CD4-positive, alpha-beta memory T cell (primary cell): Measurements from ENCODE around the gene COL18A1. TPM values are rescaled to one million over a fixed set of nuclear protein-coding genes. Genes with fewer than 3 reads are reported as not detected.
A peak's percentile ranks its signal among the peaks of the same experiment; 100 is the strongest.
"Not testable (repeated sequence)": the region's sequence is repeated elsewhere in the genome, so short reads cannot be mapped to it uniquely, and the experiment has no call there.

Experiments
- CTCF ChIA-PET: fragments of 350-600 bp; sonication (Branson Sonifier 250); formaldehyde crosslinking; loops from one replicate; lab custom pipeline; 2021; ENCODE audit warnings: inconsistent platforms; ENCODE audit not compliant: partially characterized antibody; lab: Charles Lee
- POLR2A ChIA-PET: fragments of 350-600 bp; sonication (Branson Sonifier 250); formaldehyde crosslinking; loops from one replicate; lab custom pipeline; 2021; ENCODE audit not compliant: partially characterized antibody; lab: Charles Lee
- DNase-seq, 5 donors: peaks; one replicate each; pipeline versions ENCODE4 v3.0.0 to v3.0.0-alpha.2; 2020 to 2022; ENCODE audit warnings: mixed read lengths in 1 of 5
- H3K27ac ChIP-seq: one replicate; pipeline ENCODE4 v1.7.0; 2013; ENCODE audit warnings: low read depth, low read length
- H3K27me3 ChIP-seq: 2 replicates; pipeline ENCODE4 v1.7.0; 2013; ENCODE audit warnings: mild to moderate bottlenecking, low read length, moderate library complexity; ENCODE audit not compliant: insufficient read depth
- H3K36me3 ChIP-seq: 2 replicates; pipeline ENCODE4 v1.7.0; 2013; ENCODE audit warnings: mild to moderate bottlenecking, low read length, moderate library complexity; ENCODE audit not compliant: insufficient read depth
- H3K4me1 ChIP-seq: 2 replicates; pipeline ENCODE4 v1.7.0; 2013; ENCODE audit warnings: mild to moderate bottlenecking, low read length, moderate library complexity; ENCODE audit not compliant: insufficient read depth
- H3K4me3 ChIP-seq, 2 donors: one replicate each; pipeline ENCODE4 v1.7.0; 2013; ENCODE audit warnings: low read length in 2 of 2, mild to moderate bottlenecking in 1 of 2
- H3K9me3 ChIP-seq, 2 donors: one replicate each; pipeline ENCODE4 v1.7.0; 2013; ENCODE audit warnings: low read length in 2 of 2, control low read depth in 1 of 2; ENCODE audit not compliant: control insufficient read depth in 1 of 2
- H3K27ac Mint-ChIP-seq, 7 donors: one replicate each; pipeline ENCODE4 v1.8.0; 2020 to 2021; ENCODE audit warnings: mixed read lengths in 7 of 7, mild to moderate bottlenecking in 6 of 7, inconsistent platforms in 3 of 7, moderate library complexity in 3 of 7
- H3K27me3 Mint-ChIP-seq, 2 donors: one replicate each; pipeline ENCODE4 v1.8.0; 2020 to 2021; ENCODE audit warnings: mixed read lengths in 2 of 2
- H3K36me3 Mint-ChIP-seq, 2 donors: one replicate each; pipeline ENCODE4 v1.8.0; 2020 to 2021; ENCODE audit warnings: mixed read lengths in 2 of 2, inconsistent platforms in 1 of 2, mild to moderate bottlenecking in 1 of 2
- H3K4me1 Mint-ChIP-seq, 4 donors: one replicate each; pipeline ENCODE4 v1.8.0; 2020 to 2021; ENCODE audit warnings: mixed read lengths in 4 of 4, mild to moderate bottlenecking in 1 of 4
- H3K4me3 Mint-ChIP-seq, 8 donors: one replicate each; pipeline ENCODE4 v1.8.0; 2020 to 2021; ENCODE audit warnings: mixed read lengths in 8 of 8, mild to moderate bottlenecking in 7 of 8, moderate library complexity in 6 of 8, inconsistent platforms in 3 of 8
- H3K9me3 Mint-ChIP-seq, 8 donors: one replicate each; pipeline ENCODE4 v1.8.0; 2020 to 2021; ENCODE audit warnings: mixed read lengths in 8 of 8, mild to moderate bottlenecking in 5 of 8, inconsistent platforms in 3 of 8, moderate library complexity in 1 of 8
- intact Hi-C: fragments of 100-400 bp; cut with micrococcal nuclease; formaldehyde crosslinking; loops from one replicate; pipeline ENCODE4 v1.15.1; 2023
- microRNA-seq: library from miRNA; unstranded; fragments of <30 nt; microRNA quantifications from one replicate; pipeline ENCODE4 v1.2.0, GENCODE V29; 2021; ENCODE audit warnings: borderline replicate concordance, borderline number of aligned reads, borderline microRNAs expressed, mixed read lengths
- polyA plus RNA-seq, 2 donors: library from polyadenylated mRNA; unstranded; fragments of 300-500 nt; fragmentation: Illumina TruSeq; gene quantifications; one replicate each; pipeline ENCODE4 v1.2.3, GENCODE V29; 2021
- total RNA-seq, 2 experiments: library from RNA; stranded (reverse); gene quantifications; one replicate each; pipeline ENCODE4 v1.2.3, GENCODE V29; 2021

COL18A1 gene
- total and polyA plus RNA-seq, 4 experiments from 2014 or later, result 0.43 to 4.5 (median 3.8) TPM

- H3K4me1 Mint-ChIP-seq, result peaks cover 3 to 5% (median 4%) of the 10 kb centered on the region in 4 donors
- no peak overlapping the region for H3K4me3 Mint-ChIP-seq
- peaks cover 5% of the 10 kb centered on the region for H3K4me1 ChIP-seq
- peaks cover 0 to 8% (median 0%) of the 10 kb centered on the region in 8 donors for H3K9me3 Mint-ChIP-seq
- H3K27me3 Mint-ChIP-seq, result peaks cover 8 to 22% of the 10 kb centered on the region in 2 donors
- CTCF ChIA-PET, result interaction anchor here (0.7 to 1.1 kb wide), 2 partner anchors 19 to 37 kb away, joined by 3 to 4 read pairs; no protein-coding TSS in a partner anchor
- POLR2A ChIA-PET, result no interaction called here
- DNase-seq, result no peak
- intact Hi-C loops, result loop anchor here (10.0 kb wide), 1 partner anchor 85 kb away; the partner anchor contains the start of gene PCBP3
- H3K36me3 ChIP-seq, result no peaks in the 10 kb centered on the region
- no peak overlapping the region for H3K27ac Mint-ChIP-seq
- H3K36me3 Mint-ChIP-seq, result no peaks in the 10 kb centered on the region
- H3K4me3 ChIP-seq, result no peak overlapping the region
- H3K27ac ChIP-seq, result no peak overlapping the region
- no peaks in the 10 kb centered on the region for H3K27me3 ChIP-seq
- H3K9me3 ChIP-seq, result no peaks in the 10 kb centered on the region
These were observed 154.5 kb downstream of the COL18A1 start for GRCh38 chr21:45559216-45560105.

- Mint-ChIP-seq H3K4me3 (no peak overlapping the region), H3K27ac (no peak overlapping the region), H3K4me1 (no peaks in the 10 kb centered on the region), H3K27me3 (peaks cover 8 to 22% of the 10 kb centered on the region in 2 donors), H3K9me3 (peaks cover 0 to 8% (median 0%) of the 10 kb centered on the region in 8 donors), H3K36me3 (no peaks in the 10 kb centered on the region)
- Histone ChIP-seq H3K27me3 (no peaks in the 10 kb centered on the region), H3K36me3 (no peaks in the 10 kb centered on the region), H3K4me3 (no peak overlapping the region), H3K27ac (no peak overlapping the region), H3K4me1 (peaks cover 5% of the 10 kb centered on the region), H3K9me3 (no peaks in the 10 kb centered on the region)
- ChIA-PET CTCF (no interaction called here), POLR2A (no interaction called here)
- no peak for DNase-seq
- intact Hi-C loops, result no loop called here
These were observed 155.4 kb downstream of the COL18A1 start for GRCh38 chr21:45560106-45561021.

- H3K27me3 Mint-ChIP-seq, result peaks cover 8 to 22% of the 10 kb centered on the region in 2 donors
- H3K27ac ChIP-seq, H3K4me1 Mint-ChIP-seq, H3K9me3 Mint-ChIP-seq, H3K36me3 Mint-ChIP-seq, H3K9me3 ChIP-seq, CTCF ChIA-PET, H3K27ac Mint-ChIP-seq, H3K27me3 ChIP-seq, DNase-seq, H3K4me3 Mint-ChIP-seq, intact Hi-C loops, H3K4me1 ChIP-seq, H3K4me3 ChIP-seq, H3K36me3 ChIP-seq, POLR2A ChIA-PET: not testable (repeated sequence)
These were observed 156.3 kb downstream of the COL18A1 start for GRCh38 chr21:45561241-45561640.

GRCh38 chr21:45562402-45562801 is 157.4 kb downstream of the COL18A1 start:
- H3K4me1 Mint-ChIP-seq, result no peaks in the 10 kb centered on the region
- POLR2A ChIA-PET, result no interaction called here
- H3K36me3 Mint-ChIP-seq, result no peaks in the 10 kb centered on the region
- peak overlapping the region in 1 of 7 donors; percentile 15 for H3K27ac Mint-ChIP-seq
- DNase-seq, result no peak
- no peak overlapping the region for H3K4me3 Mint-ChIP-seq
- CTCF ChIA-PET, result interaction anchor here (1.2 kb wide), 1 partner anchor 85 kb away, joined by 3 read pairs; no protein-coding TSS in a partner anchor
- H3K4me1 ChIP-seq, result no peaks in the 10 kb centered on the region
- intact Hi-C loops, result no loop called here
- no peak overlapping the region for H3K4me3 ChIP-seq
- peaks cover 8 to 25% of the 10 kb centered on the region in 2 donors for H3K27me3 Mint-ChIP-seq
- H3K9me3 ChIP-seq, result no peaks in the 10 kb centered on the region
- no peaks in the 10 kb centered on the region for H3K27me3 ChIP-seq
- no peak overlapping the region for H3K27ac ChIP-seq
- peaks cover 0 to 8% (median 0%) of the 10 kb centered on the region in 8 donors for H3K9me3 Mint-ChIP-seq
- H3K36me3 ChIP-seq, result no peaks in the 10 kb centered on the region

GRCh38 chr21:45562965-45563364 is 158.0 kb downstream of the COL18A1 start:
- H3K36me3 Mint-ChIP-seq, result no peaks in the 10 kb centered on the region
- CTCF ChIA-PET, result interaction anchor here (1.2 kb wide), 1 partner anchor 85 kb away, joined by 3 read pairs; no protein-coding TSS in a partner anchor
- H3K9me3 Mint-ChIP-seq, result peaks cover 0 to 8% (median 0%) of the 10 kb centered on the region in 8 donors

More at GRCh38 chr21:45562965-45563364, 158.0 kb downstream of the COL18A1 start:
- Histone ChIP-seq H3K9me3 (no peaks in the 10 kb centered on the region), H3K36me3 (no peaks in the 10 kb centered on the region), H3K27ac (no peak overlapping the region), H3K4me1 (no peaks in the 10 kb centered on the region), H3K4me3 (no peak overlapping the region), H3K27me3 (no peaks in the 10 kb centered on the region)
- no peak for DNase-seq
- no peak overlapping the region for H3K4me3 Mint-ChIP-seq
- no peak overlapping the region for H3K27ac Mint-ChIP-seq
- intact Hi-C loops, result no loop called here
- POLR2A ChIA-PET, result no interaction called here
- no peaks in the 10 kb centered on the region for H3K4me1 Mint-ChIP-seq
- H3K27me3 Mint-ChIP-seq, result peaks cover 8 to 25% of the 10 kb centered on the region in 2 donors

Small RNAs within 50 kb of the gene (microRNA-seq; reads per million reads assigned to microRNA genes)
- not detected for gene MIR6815

Other genes starting within 250 kb of the COL18A1 start
- 10 to 100 TPM; 40.1 to 40.8 TPM for gene POFUT2, start 117.3 kb upstream of the COL18A1 start, total RNA-seq
- gene POFUT2, start 117.3 kb upstream of the COL18A1 start, polyA plus RNA-seq, result 1 to 10 TPM; 2.8 to 5.7 TPM
- gene SLC19A1, start 137.3 kb downstream of the COL18A1 start, total RNA-seq, result 1 to 10 TPM; 8.0 to 9.8 TPM
- 1 to 10 TPM; 7.4 to 8.5 TPM for gene SLC19A1, start 137.3 kb downstream of the COL18A1 start, polyA plus RNA-seq
- 1 to 10 TPM in 1 of 2 experiments, under 1 TPM in 1; 0.99 to 1.6 TPM for gene PCBP3, start 238.6 kb downstream of the COL18A1 start, total RNA-seq
- gene PCBP3, start 238.6 kb downstream of the COL18A1 start, polyA plus RNA-seq, result 1 to 10 TPM in 1 of 2 donors, under 1 TPM in 1; 0.36 to 1.1 TPM